Osteoblast (primary cell): ENCODE data around the gene MPEG1. TPM values are rescaled to one million over a fixed set of nuclear protein-coding genes. Genes with fewer than 3 reads are reported as not detected.

Experiments
- DNase-seq: peaks from one replicate; pipeline ENCODE4 v3.0.0; 2011; ENCODE audit warnings: low spot score, mixed read lengths; ENCODE audit not compliant: insufficient read length; ENCODE audit errors: missing footprints
- H2AFZ ChIP-seq: 2 replicates; pipeline ENCODE4 v1.6.0; 2011; ENCODE audit warnings: mild to moderate bottlenecking, low read length
- H3K27ac ChIP-seq: 2 replicates; pipeline ENCODE4 v1.5.1; 2011; ENCODE audit warnings: mild to moderate bottlenecking, low read depth, low read length, moderate library complexity
- H3K27me3 ChIP-seq: 2 replicates; pipeline ENCODE4 v1.6.0; 2012; ENCODE audit warnings: mild to moderate bottlenecking, control low read depth, inconsistent platforms, low read length, moderate library complexity; ENCODE audit not compliant: insufficient read depth
- H3K36me3 ChIP-seq: 2 replicates; pipeline ENCODE4 v1.5.1; 2011; ENCODE audit warnings: mild to moderate bottlenecking, low read length, control low read depth, moderate library complexity; ENCODE audit not compliant: insufficient read depth
- H3K4me1 ChIP-seq: 2 replicates; pipeline ENCODE4 v1.5.1; 2011; ENCODE audit warnings: mild to moderate bottlenecking, low read length, control low read depth, moderate library complexity; ENCODE audit not compliant: insufficient read depth
- H3K4me2 ChIP-seq: 2 replicates; pipeline ENCODE4 v1.6.0; 2011; ENCODE audit warnings: mild to moderate bottlenecking, low read length; ENCODE audit not compliant: insufficient read depth
- H3K4me3 ChIP-seq: fragments of 200-600 bp; sonication (generic); 3 replicates; pipeline ENCODE4 v1.5.1; 2012; ENCODE audit warnings: mild to moderate bottlenecking, low read length, inconsistent platforms; ENCODE audit not compliant: insufficient read depth
- H3K79me2 ChIP-seq: 2 replicates; pipeline ENCODE4 v1.6.0; 2012; ENCODE audit warnings: mild to moderate bottlenecking, low read length, control low read depth, inconsistent platforms; ENCODE audit not compliant: insufficient read depth
- H3K9me3 ChIP-seq: 2 replicates; pipeline ENCODE4 v1.5.1; 2011; ENCODE audit warnings: low read depth, low read length, control low read depth
- H4K20me1 ChIP-seq: 2 replicates; pipeline ENCODE4 v1.6.0; 2012; ENCODE audit warnings: mild to moderate bottlenecking, low read length, control low read depth; ENCODE audit not compliant: insufficient read depth
- CTCF ChIP-seq: IDR thresholded peaks from 2 replicates; pipeline ENCODE4 v1.5.1; 2011; ENCODE audit warnings: mild to moderate bottlenecking, low read depth, low read length, moderate library complexity; ENCODE audit errors: extremely low read depth
- total RNA-seq: library from RNA; depleted of rRNA; stranded (reverse); fragments of >200 nt; gene quantifications from 2 replicates; pipeline ENCODE4 v1.2.3, GENCODE V29; 2012

MPEG1 gene
- total RNA-seq, 1 donor: 0.36 TPM

GRCh38 chr11:59223177-59223576 lies 10.4 kb upstream of the MPEG1 start:
- Histone ChIP-seq H3K4me3 (no peak overlapping the region), H3K4me2 (no peak overlapping the region), H4K20me1 (no peaks in the 10 kb centered on the region), H3K27ac (no peak overlapping the region), H3K79me2 (no peaks in the 10 kb centered on the region), H3K27me3 (peaks cover 6% of the 10 kb centered on the region), H2AFZ (no peak overlapping the region), H3K9me3 (no peaks in the 10 kb centered on the region), H3K36me3 (no peaks in the 10 kb centered on the region), H3K4me1 (peaks cover 29% of the 10 kb centered on the region)
- no peak for TF ChIP-seq CTCF
- DNase-seq: no peak

GRCh38 chr11:59222464-59223060 lies 9.8 kb upstream of the MPEG1 start:
- DNase-seq: no peak
- Histone ChIP-seq H3K36me3 (no peaks in the 10 kb centered on the region), H3K9me3 (no peaks in the 10 kb centered on the region), H2AFZ (no peak overlapping the region), H3K27ac (no peak overlapping the region), H3K4me1 (peaks cover 29% of the 10 kb centered on the region), H3K4me3 (no peak overlapping the region), H3K4me2 (no peak overlapping the region), H3K79me2 (no peaks in the 10 kb centered on the region), H4K20me1 (no peaks in the 10 kb centered on the region), H3K27me3 (peaks cover 7% of the 10 kb centered on the region)
- TF ChIP-seq CTCF: no peak

- Histone ChIP-seq H3K4me3 (no peak overlapping the region), H3K36me3 (no peaks in the 10 kb centered on the region), H3K4me1 (peaks cover 38% of the 10 kb centered on the region), H3K27me3 (peaks cover 7% of the 10 kb centered on the region), H3K27ac (peak overlapping the region; percentile 9), H3K9me3 (no peaks in the 10 kb centered on the region), H4K20me1 (no peaks in the 10 kb centered on the region), H3K79me2 (no peaks in the 10 kb centered on the region), H2AFZ (no peak overlapping the region), H3K4me2 (peak overlapping the region; percentile 33)
- no peak for TF ChIP-seq CTCF
- DNase-seq: peak; percentile 91
Observed at GRCh38 chr11:59221441-59221840, 8.7 kb upstream of the MPEG1 start.

- Histone ChIP-seq H3K27me3 (peaks cover 10% of the 10 kb centered on the region), H2AFZ (no peak overlapping the region), H3K4me2 (no peak overlapping the region), H4K20me1 (no peaks in the 10 kb centered on the region), H3K27ac (no peak overlapping the region), H3K4me1 (peaks cover 38% of the 10 kb centered on the region), H3K4me3 (no peak overlapping the region), H3K9me3 (no peaks in the 10 kb centered on the region), H3K36me3 (no peaks in the 10 kb centered on the region), H3K79me2 (no peaks in the 10 kb centered on the region)
- no peak for DNase-seq
- no peak for TF ChIP-seq CTCF
Observed at GRCh38 chr11:59219836-59220235, 7.1 kb upstream of the MPEG1 start.
